Muscle of leg (tissue), 11 donors: ENCODE measurements around the gene LAMC2. TPM values are rescaled to one million over a fixed set of nuclear protein-coding genes. Genes with fewer than 3 reads are reported as not detected.
"Not testable (repeated sequence)": the region's sequence is repeated elsewhere in the genome, so short reads cannot be mapped to it uniquely, and the experiment has no call there.

Experiments
- DNase-seq: peaks from one replicate; pipeline ENCODE4 v3.0.0; 2013
- H3K27ac ChIP-seq: one replicate; pipeline ENCODE4 v1.5.1; 2013; ENCODE audit warnings: mild to moderate bottlenecking, low read length, control low read depth
- H3K27me3 ChIP-seq: one replicate; pipeline ENCODE4 v1.6.1; 2013; ENCODE audit warnings: low read length; ENCODE audit not compliant: control insufficient read depth, insufficient read depth
- H3K36me3 ChIP-seq: one replicate; pipeline ENCODE4 v1.6.1; 2013; ENCODE audit warnings: low read length; ENCODE audit not compliant: control insufficient read depth, insufficient read depth
- H3K4me1 ChIP-seq: one replicate; pipeline ENCODE4 v1.6.1; 2013; ENCODE audit warnings: low read length; ENCODE audit not compliant: control insufficient read depth, insufficient read depth
- H3K4me3 ChIP-seq: one replicate; pipeline ENCODE4 v1.5.1; 2013; ENCODE audit warnings: low read length, control low read depth
- H3K9me3 ChIP-seq: replicated peaks from 2 replicates; pipeline ENCODE4 v1.6.1; 2013; ENCODE audit warnings: low read depth, low read length; ENCODE audit not compliant: control insufficient read depth
- whole genome bisulfite sequencing: methylation state at CpG from one replicate; pipeline ENCODE4 v1.1.5; 2013; ENCODE audit warnings: missing lambda C conversion rate; ENCODE audit not compliant: insufficient coverage; 5-methylcytosine and 5-hydroxymethylcytosine counted together
- polyA plus RNA-seq, 8 donors: library from polyadenylated mRNA; unstranded; fragments of 120-200 nt; gene quantifications; one replicate each; pipeline versions ENCODE4 v1.2.1 to v1.2.3, GENCODE V29; 2013; ENCODE audit warnings: inconsistent platforms in 1 of 8, low replicate concordance in 1 of 8; ENCODE audit not compliant: insufficient read length in 8 of 8, insufficient read depth in 1 of 8
- total RNA-seq: library from RNA; stranded (reverse); fragments of 120-200 nt; gene quantifications from one replicate; pipeline ENCODE4 v1.2.4, GENCODE V29; 2013

The LAMC2 gene
- total and polyA plus RNA-seq, 9 donors: 0.71 to 6.0 (median 2.7) TPM

GRCh38 chr1:183273300-183273699, 87.2 kb downstream of the LAMC2 start:
- WGBS: 82% methylated on average over 5 of the region's 5 CpGs
- DNase-seq: no peak
- no peak overlapping the region for H3K27ac ChIP-seq
- H3K4me3 ChIP-seq: no peak overlapping the region
- H3K27me3 ChIP-seq: no peaks in the 10 kb centered on the region
- no peaks in the 10 kb centered on the region for H3K36me3 ChIP-seq
- H3K9me3 ChIP-seq: no peaks in the 10 kb centered on the region
- H3K4me1 ChIP-seq: peaks cover 34% of the 10 kb centered on the region

DNA sequence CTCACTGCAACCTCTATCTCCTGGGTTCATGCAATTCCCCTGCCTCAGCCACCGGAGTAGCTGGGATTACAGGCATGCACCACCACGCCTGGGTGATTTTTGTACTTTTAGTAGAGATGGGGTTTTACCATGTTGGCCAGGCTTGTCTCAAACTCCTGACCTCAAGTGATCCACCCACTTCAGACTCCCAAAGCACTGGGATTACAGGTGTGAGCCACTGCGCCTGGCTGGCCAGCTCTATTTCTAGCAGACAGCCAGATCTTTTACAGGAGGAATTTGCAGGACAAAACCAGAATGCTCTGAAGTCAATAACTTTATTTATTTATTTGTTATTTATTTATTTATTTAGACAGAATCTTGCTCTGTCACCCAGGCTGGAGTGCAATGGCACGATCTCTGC, 87.9 kb downstream of the LAMC2 start:
- WGBS: no CpG with 5 or more reads among the region's 4 CpGs
- H3K27ac ChIP-seq, H3K9me3 ChIP-seq, H3K36me3 ChIP-seq, H3K27me3 ChIP-seq, DNase-seq, H3K4me3 ChIP-seq: not testable (repeated sequence)
- H3K4me1 ChIP-seq: peaks cover 41% of the 10 kb centered on the region

DNA sequence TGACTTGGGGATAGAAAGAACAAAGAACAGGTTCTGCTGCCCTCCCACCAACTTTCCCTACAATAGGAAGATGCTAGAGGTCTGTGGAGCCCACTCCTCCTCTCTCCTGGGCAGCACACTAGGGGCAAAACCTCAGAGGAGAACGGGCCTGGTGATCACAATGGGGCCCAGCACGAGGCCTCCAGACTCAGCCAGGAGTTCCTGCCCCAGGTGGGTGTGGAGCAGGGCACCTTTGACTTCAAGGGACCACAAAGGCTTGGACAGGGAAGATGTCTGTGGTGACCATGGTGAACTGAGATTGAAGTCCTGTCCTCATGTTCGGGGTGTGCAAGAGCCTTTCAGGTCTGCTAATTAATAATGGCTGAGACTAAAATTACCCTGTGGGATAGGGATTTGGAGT, 88.8 kb downstream of the LAMC2 start:
- DNase-seq: no peak
- Histone ChIP-seq H3K36me3 (no peaks in the 10 kb centered on the region), H3K27ac (no peak overlapping the region), H3K4me3 (no peak overlapping the region), H3K9me3 (no peaks in the 10 kb centered on the region), H3K27me3 (no peaks in the 10 kb centered on the region), H3K4me1 (peaks cover 49% of the 10 kb centered on the region)
- 73% methylated on average over 2 of the region's 3 CpGs for WGBS

DNA sequence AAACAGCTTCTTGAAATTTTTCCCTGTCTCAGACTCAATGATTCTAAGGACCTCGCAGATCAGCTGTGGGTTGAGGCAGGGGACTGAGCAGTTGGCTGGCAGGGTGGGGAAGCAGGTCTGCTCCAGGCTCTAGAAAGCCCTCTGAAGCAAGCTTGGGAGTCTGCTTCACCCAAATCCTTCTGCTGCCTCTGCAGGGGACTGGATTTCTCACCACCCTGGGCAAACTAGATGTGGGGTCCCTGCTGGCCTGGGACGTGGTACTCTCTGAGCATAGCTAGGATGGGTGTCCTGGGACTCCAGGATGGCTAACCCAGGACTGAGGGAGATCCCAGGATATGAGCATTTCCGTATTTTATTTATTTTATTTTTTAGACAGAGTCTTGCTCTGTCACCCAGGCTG, 89.3 kb downstream of the LAMC2 start:
- no peak for DNase-seq
- peaks cover 48% of the 10 kb centered on the region for H3K4me1 ChIP-seq
- no peaks in the 10 kb centered on the region for H3K36me3 ChIP-seq
- H3K27ac ChIP-seq: no peak overlapping the region
- no peak overlapping the region for H3K4me3 ChIP-seq
- no peaks in the 10 kb centered on the region for H3K27me3 ChIP-seq
- H3K9me3 ChIP-seq: no peaks in the 10 kb centered on the region
- 86% methylated on average over 1 of the region's 3 CpGs for WGBS

- Histone ChIP-seq H3K4me1 (peaks cover 46% of the 10 kb centered on the region), H3K4me3 (no peak overlapping the region), H3K9me3 (no peaks in the 10 kb centered on the region), H3K27ac (no peak overlapping the region), H3K36me3 (no peaks in the 10 kb centered on the region), H3K27me3 (no peaks in the 10 kb centered on the region)
- DNase-seq: no peak
- 60% methylated on average over 4 of the region's 9 CpGs for WGBS
These were observed 90.5 kb downstream of the LAMC2 start for GRCh38 chr1:183276386-183277080.

GRCh38 chr1:183277821-183278738, 92.0 kb downstream of the LAMC2 start:
- H3K4me3 ChIP-seq: no peak overlapping the region
- H3K4me1 ChIP-seq: peaks cover 50% of the 10 kb centered on the region
- H3K9me3 ChIP-seq: no peaks in the 10 kb centered on the region
- no peak overlapping the region for H3K27ac ChIP-seq
- H3K27me3 ChIP-seq: no peaks in the 10 kb centered on the region
- no peak for DNase-seq
- WGBS: 94% methylated on average over 2 of the region's 7 CpGs
- H3K36me3 ChIP-seq: no peaks in the 10 kb centered on the region

GRCh38 chr1:183278739-183279591, 92.9 kb downstream of the LAMC2 start:
- Histone ChIP-seq H3K27ac (peak overlapping the region; percentile 65), H3K27me3 (no peaks in the 10 kb centered on the region)

DNA sequence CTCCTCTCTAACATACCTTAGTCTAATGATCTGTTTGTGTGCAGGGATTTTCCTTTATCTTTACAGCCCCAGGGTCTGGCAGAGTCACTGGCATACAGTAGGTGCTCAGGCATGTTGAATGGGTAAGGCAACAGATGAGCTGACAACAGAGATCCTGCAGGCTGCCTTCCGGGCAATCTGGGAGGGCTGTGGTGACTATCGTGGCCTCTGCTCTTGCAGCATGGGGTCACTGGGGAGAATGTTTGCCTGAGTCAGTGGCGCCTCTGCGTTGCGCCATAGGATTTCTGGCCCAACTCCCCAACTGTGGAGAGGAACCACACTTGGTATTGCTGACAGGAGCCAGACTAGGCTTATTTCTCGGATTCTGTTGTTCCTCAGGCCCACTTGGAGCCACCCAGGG, 93.8 kb downstream of the LAMC2 start:
- WGBS: 89% methylated on average over 6 of the region's 6 CpGs
- no peak for DNase-seq
- Histone ChIP-seq H3K27ac (peak overlapping the region; percentile 65), H3K27me3 (no peaks in the 10 kb centered on the region), H3K9me3 (no peaks in the 10 kb centered on the region), H3K36me3 (no peaks in the 10 kb centered on the region), H3K4me1 (peaks cover 63% of the 10 kb centered on the region), H3K4me3 (no peak overlapping the region)

More at GRCh38 chr1:183278739-183279591, 92.9 kb downstream of the LAMC2 start:
- no peak for DNase-seq
- H3K9me3 ChIP-seq: no peaks in the 10 kb centered on the region
- no peak overlapping the region for H3K4me3 ChIP-seq
- H3K4me1 ChIP-seq: peaks cover 56% of the 10 kb centered on the region
- WGBS: 55% methylated on average over 7 of the region's 12 CpGs
- no peaks in the 10 kb centered on the region for H3K36me3 ChIP-seq

DNA sequence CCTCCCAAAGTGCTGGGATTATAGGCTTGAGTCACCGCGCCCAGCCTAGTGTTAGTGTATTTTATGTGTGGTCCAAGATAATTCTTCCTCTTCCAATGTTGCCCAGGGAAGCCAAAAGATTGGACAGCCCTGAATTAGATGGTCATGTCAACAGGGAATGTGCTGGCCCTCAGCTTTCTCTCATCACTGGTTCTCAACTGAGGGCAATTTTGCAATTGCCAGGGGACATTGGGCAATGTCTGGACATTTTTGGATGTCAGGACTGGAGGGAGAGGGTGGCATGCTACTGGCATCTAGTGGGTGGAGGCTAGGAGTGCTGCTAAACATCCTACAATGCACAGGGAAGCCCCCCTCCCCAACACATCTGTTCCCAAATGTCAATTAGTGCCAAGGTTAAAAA, 95.0 kb downstream of the LAMC2 start:
- H3K4me1 ChIP-seq: peaks cover 69% of the 10 kb centered on the region
- DNase-seq: no peak
- no peaks in the 10 kb centered on the region for H3K27me3 ChIP-seq
- H3K27ac ChIP-seq: peak overlapping the region; percentile 91
- no peak overlapping the region for H3K4me3 ChIP-seq
- no peaks in the 10 kb centered on the region for H3K36me3 ChIP-seq
- H3K9me3 ChIP-seq: no peaks in the 10 kb centered on the region
- 100% methylated on average over 2 of the region's 2 CpGs for WGBS
